Mesenchymal stem cell (in vitro differentiated cells and primary cell): ENCODE data around the gene SHISA4.
"Not testable (repeated sequence)": the region's sequence is repeated elsewhere in the genome, so short reads cannot be mapped to it uniquely, and the experiment has no call there.

ENCODE experiments used
- DNase-seq: peaks from one replicate; pipeline ENCODE4 v3.0.0-alpha.2; 2013
- H2AFZ ChIP-seq: one replicate; pipeline ENCODE4 v1.6.1; 2013; ENCODE audit warnings: low read depth, mild to moderate bottlenecking, control low read depth, inconsistent platforms, low read length, moderate library complexity
- H2AK5ac ChIP-seq: 2 replicates; pipeline ENCODE4 v1.6.1; 2013; ENCODE audit warnings: low read length, moderate library complexity, mild to moderate bottlenecking, inconsistent platforms; ENCODE audit not compliant: severe bottlenecking
- H2BK120ac ChIP-seq: one replicate; pipeline ENCODE4 v1.6.1; 2013; ENCODE audit warnings: low read depth, mild to moderate bottlenecking, inconsistent platforms, low read length, moderate library complexity
- H2BK12ac ChIP-seq, 2 experiments: one replicate each; pipeline ENCODE4 v1.6.1; 2013; ENCODE audit warnings: inconsistent platforms in 2 of 2, low read length in 2 of 2, mild to moderate bottlenecking in 2 of 2, moderate library complexity in 2 of 2, control low read depth in 1 of 2
- H2BK15ac ChIP-seq: one replicate; pipeline ENCODE4 v1.6.1; 2013; ENCODE audit warnings: mild to moderate bottlenecking, low read depth, inconsistent platforms; ENCODE audit not compliant: poor library complexity, severe bottlenecking
- H2BK5ac ChIP-seq: 2 replicates; pipeline ENCODE4 v1.6.1; 2013; ENCODE audit warnings: low read depth, mild to moderate bottlenecking, low read length, control low read depth, inconsistent platforms; ENCODE audit not compliant: poor library complexity, severe bottlenecking
- H3K14ac ChIP-seq, 2 experiments: one replicate each; pipeline ENCODE4 v1.6.1; 2013; ENCODE audit warnings: inconsistent platforms in 2 of 2, low read length in 2 of 2, control low read depth in 1 of 2, mild to moderate bottlenecking in 1 of 2, moderate library complexity in 1 of 2
- H3K18ac ChIP-seq, 2 experiments: one replicate each; pipeline ENCODE4 v1.6.1; 2013; ENCODE audit warnings: inconsistent platforms in 2 of 2, low read length in 2 of 2, control low read depth in 1 of 2, low read depth in 1 of 2, mild to moderate bottlenecking in 1 of 2
- H3K23ac ChIP-seq, 2 experiments: one replicate each; pipeline ENCODE4 v1.6.1; 2013; ENCODE audit warnings: inconsistent platforms in 2 of 2, low read length in 2 of 2, mild to moderate bottlenecking in 2 of 2, moderate library complexity in 2 of 2, control low read depth in 1 of 2
- H3K27ac ChIP-seq: 2 replicates; pipeline ENCODE4 v1.5.1; 2013; ENCODE audit warnings: mild to moderate bottlenecking, moderate library complexity, low read length, control low read depth, inconsistent platforms; ENCODE audit not compliant: poor library complexity, severe bottlenecking
- H3K27me3 ChIP-seq, 2 experiments: 2 replicates each; pipeline versions ENCODE4 v1.6.1 to v1.7.0; 2013; ENCODE audit warnings: low read length in 2 of 2, mild to moderate bottlenecking in 2 of 2, moderate library complexity in 2 of 2, control low read depth in 1 of 2, inconsistent platforms in 1 of 2; ENCODE audit not compliant: control insufficient read depth in 1 of 2, insufficient read depth in 1 of 2
- H3K36me3 ChIP-seq, 2 experiments: 2 replicates each; pipeline versions ENCODE4 v1.6.1 to v1.7.0; 2013; ENCODE audit warnings: low read length in 2 of 2, control low read depth in 1 of 2, inconsistent platforms in 1 of 2, low read depth in 1 of 2, mild to moderate bottlenecking in 1 of 2; ENCODE audit not compliant: insufficient read depth in 2 of 2, control insufficient read depth in 1 of 2
- H3K4ac ChIP-seq, 2 experiments: one replicate each; pipeline ENCODE4 v1.6.1; 2013; ENCODE audit warnings: inconsistent platforms in 2 of 2, low read length in 2 of 2, mild to moderate bottlenecking in 2 of 2, moderate library complexity in 2 of 2, control low read depth in 1 of 2, low read depth in 1 of 2
- H3K4me1 ChIP-seq: 2 replicates; pipeline ENCODE4 v1.6.1; 2013; ENCODE audit warnings: low read depth, low read length, control low read depth; ENCODE audit not compliant: control insufficient read depth, insufficient read depth
- H3K4me2 ChIP-seq: 2 replicates; pipeline ENCODE4 v1.6.1; 2013; ENCODE audit warnings: low read length, mild to moderate bottlenecking, inconsistent platforms; ENCODE audit not compliant: poor library complexity, severe bottlenecking
- H3K4me3 ChIP-seq, 2 experiments: 2 replicates each; pipeline versions ENCODE4 v1.5.1 to v1.7.0; 2013; ENCODE audit warnings: low read length in 2 of 2, mild to moderate bottlenecking in 2 of 2, control low read depth in 1 of 2, low read depth in 1 of 2; ENCODE audit not compliant: insufficient read depth in 1 of 2
- H3K79me1 ChIP-seq: replicated peaks from 2 replicates; pipeline ENCODE4 v1.6.1; 2013; ENCODE audit warnings: mild to moderate bottlenecking, control low read depth, low read length, inconsistent platforms; ENCODE audit not compliant: poor library complexity, severe bottlenecking
- H3K9ac ChIP-seq: 2 replicates; pipeline ENCODE4 v1.7.0; 2013; ENCODE audit warnings: mild to moderate bottlenecking, low read length, moderate library complexity
- H3K9me3 ChIP-seq: 2 replicates; pipeline ENCODE4 v1.7.0; 2013; ENCODE audit warnings: mild to moderate bottlenecking, low read length; ENCODE audit not compliant: control insufficient read depth
- H4K8ac ChIP-seq: one replicate; pipeline ENCODE4 v1.6.1; 2013; ENCODE audit warnings: inconsistent platforms, mild to moderate bottlenecking, low read length, moderate library complexity
- H4K91ac ChIP-seq: one replicate; pipeline ENCODE4 v1.6.1; 2013; ENCODE audit warnings: mild to moderate bottlenecking, low read length, inconsistent platforms
- WGBS: methylation state at CpG from one replicate; pipeline ENCODE4 v1.1.7; 2013; ENCODE audit warnings: mixed read lengths; 5-methylcytosine and 5-hydroxymethylcytosine counted together

SHISA4 gene

DNA sequence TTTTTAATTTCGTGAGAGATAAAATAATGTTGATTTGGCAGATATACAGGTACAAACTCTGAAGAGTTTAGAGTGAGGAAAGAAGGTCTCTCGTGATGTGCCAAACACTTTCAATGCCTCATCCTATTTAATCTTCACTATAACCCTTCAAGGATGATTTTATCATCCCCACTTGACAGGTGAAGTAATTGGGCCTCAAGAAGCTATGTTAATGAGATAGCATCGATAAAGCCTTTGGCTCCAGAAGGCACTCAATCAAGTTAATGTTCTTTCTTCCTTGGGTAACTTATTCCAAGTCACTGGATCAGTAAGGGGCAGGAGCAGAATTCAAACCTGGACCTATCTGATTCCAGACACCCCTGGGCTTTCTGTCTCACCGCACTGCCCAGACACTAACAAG, 50.5 kb downstream of the SHISA4 start:
- no peaks in the 10 kb centered on the region for H3K9me3 ChIP-seq
- H3K23ac ChIP-seq = no peak overlapping the region
- H2BK5ac ChIP-seq = no peak overlapping the region
- peaks cover 11% of the 10 kb centered on the region for H3K4me1 ChIP-seq
- no peak overlapping the region for H3K4me2 ChIP-seq
- H2BK15ac ChIP-seq = no peak overlapping the region
- H2AK5ac ChIP-seq = no peak overlapping the region
- H2BK12ac ChIP-seq = no peak overlapping the region
- DNase-seq = no peak
- no peak overlapping the region for H3K27ac ChIP-seq
- H3K27me3 ChIP-seq = no peaks in the 10 kb centered on the region
- no peak overlapping the region for H3K4me3 ChIP-seq
- H4K91ac ChIP-seq = no peak overlapping the region
- peak overlapping the region; percentile 84 for H4K8ac ChIP-seq
- WGBS = 83% methylated on average over 2 of the region's 4 CpGs
- H3K79me1 ChIP-seq = no peaks in the 10 kb centered on the region
- no peaks in the 10 kb centered on the region for H3K36me3 ChIP-seq
- H3K14ac ChIP-seq = no peak overlapping the region
- no peak overlapping the region for H2BK120ac ChIP-seq
- peak overlapping the region in 1 of 2 experiments; percentile 77 for H3K18ac ChIP-seq
- H3K4ac ChIP-seq = peak overlapping the region in 1 of 2 experiments; percentile 5
- H3K9ac ChIP-seq = no peak overlapping the region
- H2AFZ ChIP-seq = no peak overlapping the region

DNA sequence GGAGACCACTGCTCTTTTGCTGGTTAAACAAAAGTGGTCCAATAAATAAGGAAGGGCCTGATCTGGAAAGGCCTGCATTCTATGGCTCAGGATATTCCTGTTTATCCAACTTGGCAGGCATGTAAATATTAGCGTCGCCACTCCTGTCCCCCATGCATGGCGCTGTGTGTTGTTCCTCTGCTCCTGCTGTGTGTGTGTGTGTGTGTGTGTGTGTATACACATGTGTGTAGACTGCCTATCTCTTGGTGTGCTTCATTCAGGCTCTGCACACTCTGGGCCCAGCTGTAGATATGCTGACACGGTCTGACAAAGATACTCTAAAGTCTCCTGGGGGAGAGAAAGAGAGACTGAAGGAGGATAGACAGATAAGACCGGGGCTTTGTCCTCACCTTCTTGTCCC, 50.9 kb downstream of the SHISA4 start:
- Histone ChIP-seq H3K79me1 (no peaks in the 10 kb centered on the region), H2AFZ (no peak overlapping the region), H3K14ac (peak overlapping the region in 1 of 2 experiments; percentile 26), H4K91ac (peak overlapping the region; percentile 93), H3K4ac (peak overlapping the region; percentile 35 to 63), H2BK5ac (no peak overlapping the region), H3K27ac (no peak overlapping the region), H3K27me3 (no peaks in the 10 kb centered on the region), H3K9ac (no peak overlapping the region), H3K4me3 (no peak overlapping the region), H2BK120ac (peak overlapping the region; percentile 77), H2BK12ac (peak overlapping the region; percentile 71 to 79), H3K23ac (peak overlapping the region in 1 of 2 experiments; percentile 14), H3K36me3 (no peaks in the 10 kb centered on the region), H3K9me3 (no peaks in the 10 kb centered on the region), H2BK15ac (no peak overlapping the region), H3K18ac (peak overlapping the region; percentile 67 to 77), H3K4me1 (peaks cover 9% of the 10 kb centered on the region), H4K8ac (peak overlapping the region; percentile 84), H3K4me2 (no peak overlapping the region), H2AK5ac (peak overlapping the region; percentile 70)
- no peak for DNase-seq
- 73% methylated on average over 4 of the region's 5 CpGs for WGBS

DNA sequence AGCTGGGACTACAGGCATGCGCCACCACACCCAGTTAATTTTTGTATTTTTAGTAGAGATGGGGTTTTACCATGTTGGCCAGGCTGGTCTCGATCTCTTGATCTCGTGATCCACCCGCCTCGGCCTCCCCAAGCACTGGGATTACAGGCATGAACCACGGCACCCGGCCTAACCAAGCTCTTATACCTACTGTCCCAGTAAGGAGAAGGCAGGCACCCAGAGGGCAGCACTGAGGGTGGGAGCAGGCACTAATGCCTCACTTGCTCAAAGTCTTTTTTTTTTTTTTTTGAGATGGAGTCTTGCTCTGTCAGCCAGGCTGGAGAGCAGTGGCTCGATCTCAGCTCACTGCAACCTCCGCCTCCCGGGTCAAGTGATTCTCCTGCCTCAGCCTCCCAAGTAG, 51.6 kb downstream of the SHISA4 start:
- not testable (repeated sequence) for H3K4me1 ChIP-seq, H2BK120ac ChIP-seq, H4K91ac ChIP-seq, H3K4me2 ChIP-seq, H3K27me3 ChIP-seq, H3K14ac ChIP-seq, H3K79me1 ChIP-seq, H2AK5ac ChIP-seq, H3K36me3 ChIP-seq, H2BK5ac ChIP-seq, H3K23ac ChIP-seq, H3K4ac ChIP-seq, H3K4me3 ChIP-seq, H3K18ac ChIP-seq, H3K9me3 ChIP-seq, DNase-seq, H2AFZ ChIP-seq, H4K8ac ChIP-seq, H3K27ac ChIP-seq, H3K9ac ChIP-seq, H2BK15ac ChIP-seq
- peak overlapping the region in 1 of 2 experiments; percentile 79 for H2BK12ac ChIP-seq
- WGBS = 95% methylated on average over 10 of the region's 10 CpGs

DNA sequence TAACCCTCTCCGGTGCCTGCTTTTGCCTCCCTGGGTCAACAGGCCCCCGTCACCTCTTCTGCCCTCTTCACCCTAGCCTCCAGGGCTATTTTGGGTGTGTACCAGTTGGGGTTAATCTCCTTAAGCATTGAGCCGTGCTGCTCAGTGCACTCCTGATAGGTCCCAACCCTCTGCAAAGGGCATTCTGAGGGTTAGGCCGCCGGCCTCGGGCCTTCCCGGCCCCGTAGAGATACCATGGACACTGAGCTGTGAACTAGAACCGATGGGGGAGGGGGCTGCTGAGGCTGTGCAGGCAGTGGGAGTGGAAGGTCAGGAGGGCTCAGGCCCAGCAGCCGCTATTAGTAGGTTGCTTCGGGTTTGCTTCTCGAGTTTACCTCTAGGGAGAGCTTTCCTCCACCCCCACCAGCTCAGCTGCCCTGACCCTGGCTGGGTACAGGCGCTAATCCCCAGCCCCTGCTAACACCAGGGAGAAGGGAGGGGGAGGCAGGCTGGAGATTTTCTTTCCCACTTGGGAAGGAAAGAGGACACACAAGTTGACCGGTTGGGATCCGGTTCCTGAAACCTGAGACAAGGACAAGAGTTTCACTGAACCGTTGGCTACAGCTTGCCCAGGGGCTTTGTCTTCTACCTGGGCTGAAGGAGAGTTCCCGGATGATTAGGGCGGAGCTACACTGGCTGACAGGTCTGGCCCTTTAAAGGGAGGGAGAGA, 52.9 kb downstream of the SHISA4 start:
- Histone ChIP-seq H2AFZ (no peak overlapping the region), H2BK12ac (peak overlapping the region; percentile 47 to 63), H3K23ac (no peak overlapping the region), H3K4ac (peak overlapping the region; percentile 44 to 92), H3K9me3 (no peaks in the 10 kb centered on the region), H4K91ac (peak overlapping the region; percentile 86), H2BK15ac (peak overlapping the region; percentile 85), H3K14ac (peak overlapping the region in 1 of 2 experiments; percentile 2), H4K8ac (peak overlapping the region; percentile 89), H3K36me3 (no peaks in the 10 kb centered on the region), H2AK5ac (no peak overlapping the region), H2BK5ac (no peak overlapping the region), H3K27me3 (no peaks in the 10 kb centered on the region), H3K18ac (peak overlapping the region; percentile 58 to 84), H3K27ac (no peak overlapping the region), H2BK120ac (peak overlapping the region; percentile 59), H3K9ac (peak overlapping the region; percentile 57), H3K4me1 (peaks cover 14% of the 10 kb centered on the region), H3K4me2 (no peak overlapping the region), H3K79me1 (no peaks in the 10 kb centered on the region), H3K4me3 (peak overlapping the region in 1 of 2 experiments; percentile 46)
- 20% methylated on average over 12 of the region's 18 CpGs for WGBS
- DNase-seq = peak; percentile 41
